PC-9 (cell line): ENCODE measurements around the gene PPM1H. TPM values are rescaled to one million over a fixed set of nuclear protein-coding genes. Genes with fewer than 3 reads are reported as not detected.

ENCODE experiments used
- BruUV-seq: library from RNA; stranded (reverse); fragments of 400-500 nt; replicated peaks from 2 replicates; lab custom pipeline; 2021; lab: Mats Ljungman, UMichigan
- CTCF ChIA-PET: fragments of 300-600 bp; sonication (Branson Sonifier 250); formaldehyde crosslinking; loops from one replicate; lab custom pipeline; 2022; ENCODE audit warnings: antibody characterized with exemption; lab: Charles Lee
- POLR2A ChIA-PET: fragments of 300-600 bp; sonication (Branson Sonifier 250); formaldehyde crosslinking; loops from one replicate; lab custom pipeline; 2022; ENCODE audit warnings: antibody characterized with exemption; ENCODE audit not compliant: unreplicated experiment; lab: Charles Lee
- DNase-seq, 2 experiments: peaks; one replicate each; pipeline versions ENCODE4 v3.0.0 to v3.0.0-alpha.2; 2015 to 2022; ENCODE audit warnings: mixed read lengths in 1 of 2
- H2AFZ ChIP-seq: fragments of 200-600 bp; sonication (generic); 2 replicates; pipeline ENCODE4 v1.8.1; 2017; ENCODE audit warnings: antibody characterized with exemption
- H3F3A ChIP-seq: fragments of 200-600 bp; sonication (generic); 2 replicates; pipeline ENCODE4 v1.8.1; 2017; ENCODE audit warnings: antibody characterized with exemption, mild to moderate bottlenecking, low read depth; ENCODE audit not compliant: insufficient read depth
- H3K27ac ChIP-seq: fragments of 200-600 bp; sonication (generic); 2 replicates; pipeline ENCODE4 v1.6.1; 2016; ENCODE audit warnings: mixed run types
- H3K27me3 ChIP-seq: fragments of 200-600 bp; sonication (generic); 2 replicates; pipeline ENCODE4 v1.6.1; 2016; ENCODE audit warnings: low read depth, mixed run types; ENCODE audit not compliant: insufficient read depth
- H3K36me3 ChIP-seq: fragments of 200-600 bp; sonication (generic); 2 replicates; pipeline ENCODE4 v1.6.1; 2016; ENCODE audit warnings: low read depth, mixed run types
- H3K4me1 ChIP-seq: fragments of 200-600 bp; sonication (generic); replicated peaks from 2 replicates; pipeline ENCODE4 v1.6.1; 2016; ENCODE audit warnings: mixed run types; ENCODE audit not compliant: insufficient read depth
- H3K4me2 ChIP-seq: fragments of 200-600 bp; sonication (generic); 2 replicates; pipeline ENCODE4 v1.6.1; 2017; ENCODE audit warnings: mixed run types
- H3K4me3 ChIP-seq: fragments of 200-600 bp; sonication (generic); 2 replicates; pipeline ENCODE4 v1.6.1; 2016; ENCODE audit warnings: mixed run types
- H3K79me2 ChIP-seq: fragments of 200-600 bp; sonication (generic); 2 replicates; pipeline ENCODE4 v1.6.1; 2017; ENCODE audit warnings: low read depth, mixed run types
- H3K9me2 ChIP-seq: fragments of 200-600 bp; sonication (generic); 2 replicates; pipeline ENCODE4 v1.8.1; 2017; ENCODE audit warnings: mild to moderate bottlenecking; ENCODE audit not compliant: insufficient read depth
- H3K9me3 ChIP-seq: fragments of 200-600 bp; sonication (generic); 2 replicates; pipeline ENCODE4 v1.8.1; 2016; ENCODE audit warnings: low read depth; ENCODE audit not compliant: insufficient read depth
- H4K20me1 ChIP-seq: fragments of 200-600 bp; sonication (generic); 2 replicates; pipeline ENCODE4 v1.8.1; 2017; ENCODE audit not compliant: insufficient read depth
- CTCF ChIP-seq: fragments of 200-600 bp; sonication (generic); conservative IDR thresholded peaks from 2 replicates; pipeline ENCODE4 v1.6.1; 2017; ENCODE audit warnings: mixed run types, antibody characterized with exemption, mild to moderate bottlenecking, moderate library complexity
- EZH2 ChIP-seq: fragments of 200-600 bp; sonication (generic); IDR thresholded peaks from 2 replicates; pipeline ENCODE4 v1.8.0; 2017; ENCODE audit warnings: antibody characterized with exemption, low read depth
- intact Hi-C: fragments of 100-400 bp; cut with micrococcal nuclease; formaldehyde crosslinking; loops from one replicate; pipeline ENCODE4 v1.10.0; 2022; ENCODE audit not compliant: unreplicated experiment
- total RNA-seq: library from RNA; stranded (reverse); gene quantifications from 2 replicates; pipeline ENCODE4 v1.2.3, GENCODE V29; 2021

The PPM1H gene
- total RNA-seq, 1 experiment from 2014 or later, result 11.4 TPM

GRCh38 chr12:62783881-62784280 is 151.1 kb downstream of the PPM1H start:
- intact Hi-C loops, result no loop called here
- no peaks in the 10 kb centered on the region for H3K27me3 ChIP-seq
- H3K36me3 ChIP-seq, result no peaks in the 10 kb centered on the region
- no peaks in the 10 kb centered on the region for H3K9me2 ChIP-seq
- H3K9me3 ChIP-seq, result no peaks in the 10 kb centered on the region
- DNase-seq, result no peak
- H3K27ac ChIP-seq, result peak overlapping the region; percentile 98
- no peak overlapping the region for H3K4me2 ChIP-seq
- no peaks in the 10 kb centered on the region for H4K20me1 ChIP-seq
- H2AFZ ChIP-seq, result no peak overlapping the region
- H3F3A ChIP-seq, result peaks cover 34% of the 10 kb centered on the region
- TF ChIP-seq EZH2 (no peak), CTCF (no peak)
- H3K79me2 ChIP-seq, result no peaks in the 10 kb centered on the region
- no TSS peak for BruUV-seq
- ChIA-PET POLR2A (no interaction called here), CTCF (no interaction called here)
- peaks cover 55% of the 10 kb centered on the region for H3K4me1 ChIP-seq
- H3K4me3 ChIP-seq, result no peak overlapping the region

GRCh38 chr12:62781136-62781880 is 153.6 kb downstream of the PPM1H start:
- no peak for TF ChIP-seq EZH2
- H3K36me3 ChIP-seq, result no peaks in the 10 kb centered on the region
- H3K4me1 ChIP-seq, result peaks cover 30% of the 10 kb centered on the region
- H3K27me3 ChIP-seq, result no peaks in the 10 kb centered on the region
- no peak overlapping the region for H3K4me3 ChIP-seq
- no peak overlapping the region for H3K27ac ChIP-seq
- ChIA-PET POLR2A (no interaction called here), CTCF (no interaction called here)
- intact Hi-C loops, result no loop called here
- no peak overlapping the region for H3K4me2 ChIP-seq
- no peaks in the 10 kb centered on the region for H4K20me1 ChIP-seq
- H3K9me2 ChIP-seq, result no peaks in the 10 kb centered on the region
- no peaks in the 10 kb centered on the region for H3K79me2 ChIP-seq
- H3F3A ChIP-seq, result peaks cover 24% of the 10 kb centered on the region
- H2AFZ ChIP-seq, result no peak overlapping the region
- DNase-seq, result no peak
- no peaks in the 10 kb centered on the region for H3K9me3 ChIP-seq
- no TSS peak for BruUV-seq

- H3K36me3 ChIP-seq, result no peaks in the 10 kb centered on the region
- H3K4me2 ChIP-seq, result no peak overlapping the region
- no peaks in the 10 kb centered on the region for H3K9me2 ChIP-seq
- peaks cover 13% of the 10 kb centered on the region for H3K4me1 ChIP-seq
- no peaks in the 10 kb centered on the region for H3K9me3 ChIP-seq
- H3F3A ChIP-seq, result peaks cover 7% of the 10 kb centered on the region
- no peaks in the 10 kb centered on the region for H4K20me1 ChIP-seq
- no peaks in the 10 kb centered on the region for H3K27me3 ChIP-seq
- no peak overlapping the region for H3K4me3 ChIP-seq
- no TSS peak for BruUV-seq
- H3K79me2 ChIP-seq, result no peaks in the 10 kb centered on the region
- H3K27ac ChIP-seq, result no peak overlapping the region
- no peak overlapping the region for H2AFZ ChIP-seq
- no peak for DNase-seq
- ChIA-PET POLR2A (no interaction called here), CTCF (interaction anchor here (0.7 kb wide), 1 partner anchor 581 kb away, joined by 3 read pairs; no protein-coding TSS in a partner anchor)
- intact Hi-C loops, result no loop called here
- TF ChIP-seq CTCF (no peak), EZH2 (no peak)
Measured at GRCh38 chr12:62779488-62779887, 155.5 kb downstream of the PPM1H start.
